Measurements from ENCODE around the gene KLK7. TPM values are rescaled to one million over a fixed set of nuclear protein-coding genes. Genes with fewer than 3 reads are reported as not detected.

Gene KLK7
- total and polyA plus RNA-seq, 10 of the 15 experiments (the other 5 are each of a cell fraction or from before 2014, with no cell fraction given): not detected

DNA sequence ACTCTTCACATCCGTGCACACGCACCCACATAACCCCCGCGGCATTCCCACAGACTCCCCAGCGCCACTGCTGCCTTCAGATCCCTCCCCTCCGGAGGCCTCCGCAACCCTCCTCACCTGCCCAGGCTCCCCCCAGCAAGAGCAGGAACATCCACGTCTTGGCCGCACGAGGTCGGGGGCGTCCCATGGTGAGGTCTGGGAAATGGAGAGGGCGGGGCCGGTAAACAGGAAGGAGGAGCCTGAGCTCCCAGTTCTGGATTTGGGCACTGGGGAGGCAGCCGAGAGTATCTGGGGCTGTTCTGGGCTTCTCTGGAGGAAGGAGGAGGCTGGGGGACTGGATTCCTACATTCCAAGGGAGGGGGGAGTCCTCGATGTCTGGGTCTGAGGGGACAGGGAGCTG, 17.3 kb upstream of the KLK7 start (continued):
- TF ChIP-seq NBN (IDR thresholded peaks at IDR 0.05): no peak
- TF ChIP-seq ZSCAN29 (IDR thresholded peaks at IDR 0.05): no peak
- TF ChIP-seq MXI1 (IDR thresholded peaks at IDR 0.05; ENCODE audit: low read depth, low read length): no peak
- TF ChIP-seq, protein P1, sequence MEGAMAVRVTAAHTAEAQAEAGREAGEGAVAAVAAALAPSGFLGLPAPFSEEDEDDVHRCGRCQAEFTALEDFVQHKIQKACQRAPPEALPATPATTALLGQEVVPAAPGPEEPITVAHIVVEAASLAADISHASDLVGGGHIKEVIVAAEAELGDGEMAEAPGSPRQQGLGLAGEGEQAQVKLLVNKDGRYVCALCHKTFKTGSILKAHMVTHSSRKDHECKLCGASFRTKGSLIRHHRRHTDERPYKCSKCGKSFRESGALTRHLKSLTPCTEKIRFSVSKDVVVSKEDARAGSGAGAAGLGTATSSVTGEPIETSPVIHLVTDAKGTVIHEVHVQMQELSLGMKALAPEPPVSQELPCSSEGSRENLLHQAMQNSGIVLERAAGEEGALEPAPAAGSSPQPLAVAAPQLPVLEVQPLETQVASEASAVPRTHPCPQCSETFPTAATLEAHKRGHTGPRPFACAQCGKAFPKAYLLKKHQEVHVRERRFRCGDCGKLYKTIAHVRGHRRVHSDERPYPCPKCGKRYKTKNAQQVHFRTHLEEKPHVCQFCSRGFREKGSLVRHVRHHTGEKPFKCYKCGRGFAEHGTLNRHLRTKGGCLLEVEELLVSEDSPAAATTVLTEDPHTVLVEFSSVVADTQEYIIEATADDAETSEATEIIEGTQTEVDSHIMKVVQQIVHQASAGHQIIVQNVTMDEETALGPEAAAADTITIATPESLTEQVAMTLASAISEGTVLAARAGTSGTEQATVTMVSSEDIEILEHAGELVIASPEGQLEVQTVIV (IDR thresholded peaks at IDR 0.05; ENCODE audit: borderline replicate concordance, partially characterized antibody): no peak
- TF ChIP-seq, protein P2, sequence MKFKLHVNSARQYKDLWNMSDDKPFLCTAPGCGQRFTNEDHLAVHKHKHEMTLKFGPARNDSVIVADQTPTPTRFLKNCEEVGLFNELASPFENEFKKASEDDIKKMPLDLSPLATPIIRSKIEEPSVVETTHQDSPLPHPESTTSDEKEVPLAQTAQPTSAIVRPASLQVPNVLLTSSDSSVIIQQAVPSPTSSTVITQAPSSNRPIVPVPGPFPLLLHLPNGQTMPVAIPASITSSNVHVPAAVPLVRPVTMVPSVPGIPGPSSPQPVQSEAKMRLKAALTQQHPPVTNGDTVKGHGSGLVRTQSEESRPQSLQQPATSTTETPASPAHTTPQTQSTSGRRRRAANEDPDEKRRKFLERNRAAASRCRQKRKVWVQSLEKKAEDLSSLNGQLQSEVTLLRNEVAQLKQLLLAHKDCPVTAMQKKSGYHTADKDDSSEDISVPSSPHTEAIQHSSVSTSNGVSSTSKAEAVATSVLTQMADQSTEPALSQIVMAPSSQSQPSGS (IDR thresholded peaks at IDR 0.05; ENCODE audit: low read length): no peak

DNA sequence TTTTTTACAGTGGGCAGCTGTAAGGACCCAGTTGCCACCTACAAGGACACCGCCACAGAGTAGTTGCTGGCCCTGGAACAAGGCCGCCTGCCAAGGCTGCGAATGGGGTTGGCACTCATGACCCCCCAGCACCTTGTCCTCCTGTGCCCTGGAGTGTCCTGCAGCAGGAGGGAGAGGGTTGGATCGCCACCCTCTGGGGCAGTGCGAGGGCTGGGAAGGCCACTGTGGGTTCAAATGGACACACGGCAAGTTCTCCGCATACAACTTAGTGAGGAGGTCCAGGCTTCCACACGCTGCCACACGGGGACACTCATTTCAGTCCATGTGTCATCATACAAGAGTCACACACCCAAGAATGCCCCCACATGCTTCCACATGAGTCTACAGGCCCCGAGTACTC, 16.7 kb upstream of the KLK7 start:
- no peaks in the 10 kb centered on the region for H4K20me1 ChIP-seq (ENCODE audit: control insufficient read depth, insufficient read depth)
- H3K27me3 ChIP-seq (replicated peaks in 1 of 2; ENCODE audit: control insufficient read depth in 2 of 2, insufficient read depth in 2 of 2, low read length in 1 of 2): no peaks in the 10 kb centered on the region; a peak in 1 of 4 replicates
- SMC1A ChIA-PET (ENCODE audit: uncharacterized antibody, unreplicated experiment): no interaction called here
- BruUV-seq (replicated peaks): no TSS peak
- no peaks in the 10 kb centered on the region for H3K36me3 ChIP-seq (ENCODE audit: control insufficient read depth in 2 of 2, insufficient read depth in 2 of 2, low read length in 1 of 2)
- H3K9me3 ChIP-seq (replicated peaks; ENCODE audit: control insufficient read depth, insufficient read depth, low read length): no peaks in the 10 kb centered on the region
- H3K79me2 ChIP-seq (ENCODE audit: control insufficient read depth, insufficient read depth, low read length): no peaks in the 10 kb centered on the region
- 45% methylated on average over 10 of the region's 10 CpGs for WGBS (ENCODE audit: insufficient coverage, insufficient replicate concordance, low lambda C conversion rate, missing lambda C conversion rate)
- no peak overlapping the region for H2AFZ ChIP-seq (ENCODE audit: control insufficient read depth, low read depth, low read length)
- CTCF ChIA-PET: no interaction called here
- no peaks in the 10 kb centered on the region for H3K4me1 ChIP-seq (ENCODE audit: control insufficient read depth, insufficient read depth, low read length)
- ATAC-seq (no peak), DNase-seq (ENCODE audit: low read depth, low spot score) (no peak), FAIRE-seq (no peak)
- RAD21 ChIA-PET (ENCODE audit: unreplicated experiment): no interaction called here
- no peak overlapping the region for H3K9ac ChIP-seq (ENCODE audit: control insufficient read depth, insufficient read depth, low read length)
- H3K27ac ChIP-seq (ENCODE audit: control insufficient read depth, insufficient read depth): no peak overlapping the region
- intact Hi-C loops (cut with micrococcal nuclease; ENCODE audit: unreplicated experiment): no loop called here
- in situ Hi-C loops (cut with MboI): no loop called here
- POLR2A ChIA-PET: no interaction called here
- no peak overlapping the region for H3K4me3 ChIP-seq
- H3K4me2 ChIP-seq (ENCODE audit: control insufficient read depth, insufficient read depth): no peak overlapping the region
- TF ChIP-seq, protein P3, sequence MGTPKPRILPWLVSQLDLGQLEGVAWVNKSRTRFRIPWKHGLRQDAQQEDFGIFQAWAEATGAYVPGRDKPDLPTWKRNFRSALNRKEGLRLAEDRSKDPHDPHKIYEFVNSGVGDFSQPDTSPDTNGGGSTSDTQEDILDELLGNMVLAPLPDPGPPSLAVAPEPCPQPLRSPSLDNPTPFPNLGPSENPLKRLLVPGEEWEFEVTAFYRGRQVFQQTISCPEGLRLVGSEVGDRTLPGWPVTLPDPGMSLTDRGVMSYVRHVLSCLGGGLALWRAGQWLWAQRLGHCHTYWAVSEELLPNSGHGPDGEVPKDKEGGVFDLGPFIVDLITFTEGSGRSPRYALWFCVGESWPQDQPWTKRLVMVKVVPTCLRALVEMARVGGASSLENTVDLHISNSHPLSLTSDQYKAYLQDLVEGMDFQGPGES (IDR thresholded peaks at IDR 0.05): no peak
